GM10248 (cell line): ENCODE results near the gene CGN.

Experiments
- CTCF ChIA-PET: fragments of 300-600 bp; sonication (Branson Sonifier 250); formaldehyde crosslinking; extraction: SDS; loops from one replicate; lab custom pipeline; 2021; ENCODE audit warnings: antibody characterized with exemption; lab: Yijun Ruan, JAX
- POLR2A ChIA-PET: fragments of 350-650 bp; sonication (Branson Sonifier 250); formaldehyde crosslinking; extraction: SDS; loops from one replicate; lab custom pipeline; 2020; ENCODE audit warnings: antibody characterized with exemption; lab: Yijun Ruan, JAX
- DNase-seq: peaks from one replicate; pipeline ENCODE4 v3.0.0; 2012; ENCODE audit errors: extremely low spot score
- TF ChIP-seq, protein P1 (sequence below): IDR thresholded peaks from 2 replicates; pipeline ENCODE4 v1.5.1; 2012; ENCODE audit warnings: mild to moderate bottlenecking, low read depth; ENCODE audit errors: extremely low read depth, missing control alignments, control extremely low read depth

Gene CGN

GRCh38 chr1:151475175-151475574, 36.0 kb upstream of the CGN start:
- POLR2A ChIA-PET, result interaction anchor here (0.7 to 1.3 kb wide), 5 partner anchors 8 to 20 kb away, joined by 3 to 4 read pairs (median 4); no protein-coding TSS in a partner anchor
- CTCF ChIA-PET, result interaction anchor here (0.7 to 6.4 kb wide), 11 partner anchors 12 to 259 kb away, joined by 3 to 50 read pairs (median 4); partner anchors contain the start of genes POGZ and TUFT1
- TF ChIP-seq, protein P1, sequence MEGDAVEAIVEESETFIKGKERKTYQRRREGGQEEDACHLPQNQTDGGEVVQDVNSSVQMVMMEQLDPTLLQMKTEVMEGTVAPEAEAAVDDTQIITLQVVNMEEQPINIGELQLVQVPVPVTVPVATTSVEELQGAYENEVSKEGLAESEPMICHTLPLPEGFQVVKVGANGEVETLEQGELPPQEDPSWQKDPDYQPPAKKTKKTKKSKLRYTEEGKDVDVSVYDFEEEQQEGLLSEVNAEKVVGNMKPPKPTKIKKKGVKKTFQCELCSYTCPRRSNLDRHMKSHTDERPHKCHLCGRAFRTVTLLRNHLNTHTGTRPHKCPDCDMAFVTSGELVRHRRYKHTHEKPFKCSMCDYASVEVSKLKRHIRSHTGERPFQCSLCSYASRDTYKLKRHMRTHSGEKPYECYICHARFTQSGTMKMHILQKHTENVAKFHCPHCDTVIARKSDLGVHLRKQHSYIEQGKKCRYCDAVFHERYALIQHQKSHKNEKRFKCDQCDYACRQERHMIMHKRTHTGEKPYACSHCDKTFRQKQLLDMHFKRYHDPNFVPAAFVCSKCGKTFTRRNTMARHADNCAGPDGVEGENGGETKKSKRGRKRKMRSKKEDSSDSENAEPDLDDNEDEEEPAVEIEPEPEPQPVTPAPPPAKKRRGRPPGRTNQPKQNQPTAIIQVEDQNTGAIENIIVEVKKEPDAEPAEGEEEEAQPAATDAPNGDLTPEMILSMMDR, result no peak
- DNase-seq, result peak; percentile 80

DNA sequence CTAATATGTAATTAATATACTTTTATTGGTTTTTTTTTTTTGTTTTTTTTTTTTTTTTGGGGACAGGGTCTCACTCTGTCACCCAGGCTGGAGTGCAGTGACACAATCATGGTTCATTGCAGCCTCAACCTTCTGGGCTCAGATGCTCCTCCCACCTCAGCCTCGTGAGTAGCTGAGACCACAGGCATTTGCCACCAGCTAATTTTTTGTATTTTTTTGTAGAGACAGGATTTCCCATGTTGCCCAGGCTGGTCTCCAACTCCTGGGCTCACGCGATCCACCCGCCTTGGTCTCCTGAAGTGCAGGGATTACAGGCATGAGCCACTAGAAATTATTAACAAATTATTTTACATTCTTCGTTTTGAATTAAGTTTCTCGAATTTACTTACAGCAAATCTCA, 35.1 kb upstream of the CGN start:
- ChIA-PET CTCF (interaction anchor here (1.0 to 6.4 kb wide), 5 partner anchors 13 to 59 kb away, joined by 4 to 50 read pairs (median 6); partner anchors contain the start of gene POGZ), POLR2A (interaction anchor here (1.3 kb wide), 1 partner anchor 19 kb away, joined by 3 read pairs; no protein-coding TSS in a partner anchor)
- DNase-seq, result no peak
- TF ChIP-seq, protein P1, result no peak

DNA sequence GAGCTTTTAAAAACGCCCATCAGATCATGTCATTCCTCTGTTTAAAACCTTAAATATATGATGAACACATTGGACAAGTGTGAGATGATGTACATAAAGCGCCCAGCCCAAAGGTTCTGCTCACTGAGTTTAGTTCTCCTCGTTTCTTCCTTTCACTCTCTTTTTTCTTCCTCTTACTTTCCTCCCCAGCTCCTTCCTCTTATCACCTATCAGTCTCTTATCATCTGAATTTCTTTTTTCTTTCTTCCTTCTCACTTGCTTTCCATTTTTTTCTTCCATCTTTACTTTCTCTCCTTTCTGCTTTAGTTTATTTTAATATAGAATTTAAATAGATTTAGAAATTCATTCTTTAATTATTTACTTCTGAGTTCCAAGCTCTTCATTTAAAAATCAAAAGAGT, 34.1 kb upstream of the CGN start:
- ChIA-PET POLR2A (no interaction called here), CTCF (interaction anchor here (1.4 kb wide), 1 partner anchor 12 kb away, joined by 3 read pairs; no protein-coding TSS in a partner anchor)
- TF ChIP-seq, protein P1, result no peak
- DNase-seq, result no peak

GRCh38 chr1:151478140-151478812, 32.9 kb upstream of the CGN start:
- CTCF ChIA-PET, result interaction anchor here (1.2 kb wide), 1 partner anchor 14 kb away, joined by 3 read pairs; no protein-coding TSS in a partner anchor
- TF ChIP-seq, protein P1, result no peak
- no peak for DNase-seq
- POLR2A ChIA-PET, result no interaction called here

GRCh38 chr1:151478923-151479322, 32.3 kb upstream of the CGN start:
- ChIA-PET CTCF (interaction anchor here (1.0 to 1.2 kb wide), 2 partner anchors 10 to 15 kb away, joined by 3 to 4 read pairs; no protein-coding TSS in a partner anchor), POLR2A (no interaction called here)
- no peak for DNase-seq
- TF ChIP-seq, protein P1, result no peak

DNA sequence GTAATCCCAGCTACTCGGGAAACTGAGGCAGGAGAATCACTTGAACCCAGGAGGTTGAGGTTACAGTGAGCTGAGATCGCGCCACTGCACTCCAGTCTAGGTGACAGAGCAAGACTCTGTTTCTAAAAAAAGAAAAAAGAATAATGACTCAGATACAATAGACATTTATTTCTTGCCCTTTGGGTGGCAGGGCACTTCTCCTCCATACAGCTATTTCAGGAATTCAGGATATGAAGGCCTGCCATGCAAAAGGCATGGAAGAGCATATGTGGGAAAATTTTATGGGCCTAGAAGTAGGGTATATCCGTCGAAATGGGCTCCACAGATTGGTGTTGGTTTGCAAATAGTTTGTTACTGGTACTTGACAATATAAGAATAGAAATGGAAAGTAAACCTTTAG, 31.7 kb upstream of the CGN start:
- TF ChIP-seq, protein P1, result no peak
- DNase-seq, result no peak
- ChIA-PET POLR2A (no interaction called here), CTCF (interaction anchor here (1.0 kb wide), 1 partner anchor 10 kb away, joined by 4 read pairs; no protein-coding TSS in a partner anchor)
